GM19397 (cell line): ENCODE results near the gene CTDP1.

Source experiments
- ATAC-seq: cut with Tn5 transposase; IDR thresholded peaks from one replicate; pipeline ENCODE4 v1.9.1; 2021; ENCODE audit warnings: mild to moderate bottlenecking, moderate library complexity; ENCODE audit not compliant: unreplicated experiment

The CTDP1 gene

GRCh38 chr18:79790996-79791972, 111.7 kb downstream of the CTDP1 start:
- ATAC-seq = no peak

- no peak for ATAC-seq
Measured at GRCh38 chr18:79792096-79792987, 112.7 kb downstream of the CTDP1 start.

GRCh38 chr18:79792988-79793355, 113.4 kb downstream of the CTDP1 start:
- no peak for ATAC-seq

- ATAC-seq = no peak
Measured at GRCh38 chr18:79794846-79795245, 115.2 kb downstream of the CTDP1 start.

GRCh38 chr18:79795446-79795845, 115.8 kb downstream of the CTDP1 start:
- no peak for ATAC-seq

GRCh38 chr18:79796016-79796415, 116.4 kb downstream of the CTDP1 start:
- ATAC-seq = no peak

GRCh38 chr18:79796531-79797405, 117.2 kb downstream of the CTDP1 start:
- ATAC-seq = no peak

GRCh38 chr18:79797518-79798345, 118.1 kb downstream of the CTDP1 start, which contains the start of gene KCNG2:
Gene KCNG2 (plus strand): TSS chr18:79797938. CDS start chr18:79863668, 65,730 bp downstream.
- no peak for ATAC-seq

- no peak for ATAC-seq
Measured at GRCh38 chr18:79798346-79798998, 118.9 kb downstream of the CTDP1 start.

GRCh38 chr18:79798999-79799370, 119.4 kb downstream of the CTDP1 start:
- ATAC-seq = no peak

- ATAC-seq = no peak
Measured at GRCh38 chr18:79799619-79800370, 120.2 kb downstream of the CTDP1 start.

- no peak for ATAC-seq
Measured at GRCh38 chr18:79800371-79801180, 121.0 kb downstream of the CTDP1 start.

- no peak for ATAC-seq
Measured at GRCh38 chr18:79801217-79801616, 121.6 kb downstream of the CTDP1 start.

- ATAC-seq = no peak
Measured at GRCh38 chr18:79801641-79802040, 122.0 kb downstream of the CTDP1 start.

- ATAC-seq = no peak
Measured at GRCh38 chr18:79802298-79802697, 122.7 kb downstream of the CTDP1 start.

GRCh38 chr18:79803611-79804051, 124.0 kb downstream of the CTDP1 start:
- no peak for ATAC-seq
